ENCODE measurements around the gene DDX10.

- TF ChIP-seq, protein P1, sequence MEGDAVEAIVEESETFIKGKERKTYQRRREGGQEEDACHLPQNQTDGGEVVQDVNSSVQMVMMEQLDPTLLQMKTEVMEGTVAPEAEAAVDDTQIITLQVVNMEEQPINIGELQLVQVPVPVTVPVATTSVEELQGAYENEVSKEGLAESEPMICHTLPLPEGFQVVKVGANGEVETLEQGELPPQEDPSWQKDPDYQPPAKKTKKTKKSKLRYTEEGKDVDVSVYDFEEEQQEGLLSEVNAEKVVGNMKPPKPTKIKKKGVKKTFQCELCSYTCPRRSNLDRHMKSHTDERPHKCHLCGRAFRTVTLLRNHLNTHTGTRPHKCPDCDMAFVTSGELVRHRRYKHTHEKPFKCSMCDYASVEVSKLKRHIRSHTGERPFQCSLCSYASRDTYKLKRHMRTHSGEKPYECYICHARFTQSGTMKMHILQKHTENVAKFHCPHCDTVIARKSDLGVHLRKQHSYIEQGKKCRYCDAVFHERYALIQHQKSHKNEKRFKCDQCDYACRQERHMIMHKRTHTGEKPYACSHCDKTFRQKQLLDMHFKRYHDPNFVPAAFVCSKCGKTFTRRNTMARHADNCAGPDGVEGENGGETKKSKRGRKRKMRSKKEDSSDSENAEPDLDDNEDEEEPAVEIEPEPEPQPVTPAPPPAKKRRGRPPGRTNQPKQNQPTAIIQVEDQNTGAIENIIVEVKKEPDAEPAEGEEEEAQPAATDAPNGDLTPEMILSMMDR (IDR thresholded peaks at IDR 0.05) = no peak
- TF ChIP-seq POLR2A (IDR thresholded peaks at IDR 0.05) = no peak
Observed at GRCh38 chr11:108909041-108909440, 244.2 kb downstream of the DDX10 start.
